Subcutaneous adipose tissue (tissue), 4 donors: ENCODE data around the gene RTN4R. TPM values are rescaled to one million over a fixed set of nuclear protein-coding genes. Genes with fewer than 3 reads are reported as not detected.

Source experiments
- CTCF ChIP-seq: fragments of 450-650 bp; IDR thresholded peaks from one replicate; pipeline ENCODE4 v1.5.1; 2016; ENCODE audit warnings: low read depth, mild to moderate bottlenecking, control low read depth, antibody characterized with exemption, moderate library complexity
- total RNA-seq, 4 donors: library from RNA; depleted of rRNA; stranded (reverse); fragments of >200 nt; gene quantifications; one replicate each; pipeline ENCODE4 v1.1.0, GENCODE V29; 2016

Gene RTN4R
- total RNA-seq, 4 donors from 2014 or later: 0.68 to 0.82 TPM; not detected in 2

GRCh38 chr22:20196094-20196842 lies 71.8 kb downstream of the RTN4R start:
- TF ChIP-seq CTCF: no peak

GRCh38 chr22:20194681-20195593 lies 73.2 kb downstream of the RTN4R start:
- TF ChIP-seq CTCF: no peak

- TF ChIP-seq CTCF: no peak
Observed at GRCh38 chr22:20193761-20194494, 74.2 kb downstream of the RTN4R start.

- TF ChIP-seq CTCF: no peak
Observed at GRCh38 chr22:20192972-20193760, 75.0 kb downstream of the RTN4R start.

GRCh38 chr22:20192293-20192971 lies 75.7 kb downstream of the RTN4R start:
- no peak for TF ChIP-seq CTCF

- no peak for TF ChIP-seq CTCF
Observed at GRCh38 chr22:20191803-20192202, 76.3 kb downstream of the RTN4R start.
